HEK293 (cell line): ENCODE results near the gene PRR15L.

Experiments used
- CTCF ChIA-PET: fragments of 350-600 bp; formaldehyde crosslinking; extraction: SDS; loops from one replicate; lab custom pipeline; 2021; ENCODE audit warnings: antibody characterized with exemption; lab: Yijun Ruan, JAX
- POLR2A ChIA-PET: fragments of 300-600 bp; formaldehyde crosslinking; extraction: SDS; loops from one replicate; lab custom pipeline; 2020; ENCODE audit warnings: antibody characterized with exemption, inconsistent platforms; lab: Yijun Ruan, JAX
- H3K27ac ChIP-seq: fragments of 200-500 bp; sonication (Bioruptor generic); 2 replicates; pipeline ENCODE4 v1.5.1; 2014; ENCODE audit warnings: low read depth, low read length, control low read depth, inconsistent platforms; ENCODE audit errors: extremely low read depth
- H3K36me3 ChIP-seq, 2 experiments: fragments of 200-500 bp in 1 of 2; sonication (Bioruptor generic) in 1 of 2; 1 replicate in 1 of 2; 2 replicates in 1 of 2; pipeline ENCODE4 v1.5.1; 2014 to 2017; ENCODE audit warnings: inconsistent platforms in 2 of 2, low read length in 2 of 2; ENCODE audit not compliant: control insufficient read depth in 2 of 2, insufficient read depth in 1 of 2
- H3K4me1 ChIP-seq: fragments of 200-500 bp; sonication (Bioruptor generic); 2 replicates; pipeline ENCODE4 v1.5.1; 2014; ENCODE audit warnings: mild to moderate bottlenecking, low read length, inconsistent platforms; ENCODE audit not compliant: control insufficient read depth, insufficient read depth
- H3K4me3 ChIP-seq: 2 replicates; pipeline ENCODE4 v1.5.1; 2011; ENCODE audit warnings: low read depth, mild to moderate bottlenecking, control low read depth, low read length, moderate library complexity
- H3K9me3 ChIP-seq: fragments of 200-500 bp; sonication (Bioruptor generic); 2 replicates; pipeline ENCODE4 v1.5.1; 2014; ENCODE audit warnings: low read depth, low read length, inconsistent platforms; ENCODE audit not compliant: control insufficient read depth, insufficient read depth
- EGR2 ChIP-seq: fragments of 450-650 bp; formaldehyde crosslinking; IDR thresholded peaks from 2 replicates; pipeline ENCODE4 v1.5.1; 2016; ENCODE audit warnings: low read depth, missing biosample characterization, missing genetic modification characterization
- GFI1B ChIP-seq: fragments of 450-650 bp; formaldehyde crosslinking; IDR thresholded peaks from 2 replicates; pipeline ENCODE4 v1.5.1; 2016; ENCODE audit warnings: missing biosample characterization, missing genetic modification characterization
- GLI2 ChIP-seq: fragments of 450-650 bp; formaldehyde crosslinking; IDR thresholded peaks from 2 replicates; pipeline ENCODE4; 2017; ENCODE audit warnings: missing biosample characterization, missing genetic modification characterization, low read depth, borderline replicate concordance
- GLIS1 ChIP-seq: fragments of 450-650 bp; formaldehyde crosslinking; IDR thresholded peaks from 2 replicates; pipeline ENCODE4 v1.5.1; 2016; ENCODE audit warnings: missing biosample characterization, missing genetic modification characterization
- MYNN ChIP-seq: fragments of 450-650 bp; formaldehyde crosslinking; IDR thresholded peaks from 2 replicates; pipeline ENCODE4 v1.5.1; 2016; ENCODE audit warnings: missing biosample characterization, missing genetic modification characterization, borderline replicate concordance
- MZF1 ChIP-seq: fragments of 450-650 bp; formaldehyde crosslinking; IDR thresholded peaks from 2 replicates; pipeline ENCODE4 v1.5.1; 2017; ENCODE audit warnings: missing biosample characterization, missing genetic modification characterization, borderline replicate concordance
- SP2 ChIP-seq: fragments of 450-650 bp; formaldehyde crosslinking; IDR thresholded peaks from 2 replicates; pipeline ENCODE4 v1.5.1; 2016; ENCODE audit warnings: missing biosample characterization, missing genetic modification characterization
- ZBTB49 ChIP-seq: fragments of 450-650 bp; formaldehyde crosslinking; IDR thresholded peaks from 2 replicates; pipeline ENCODE4 v1.5.1; 2016; ENCODE audit warnings: missing biosample characterization, missing genetic modification characterization, low read depth
- ZBTB6 ChIP-seq: fragments of 450-650 bp; formaldehyde crosslinking; IDR thresholded peaks from 2 replicates; pipeline ENCODE4 v1.5.1; 2017; ENCODE audit warnings: missing biosample characterization, missing genetic modification characterization
- ZNF10 ChIP-seq: fragments of 450-650 bp; formaldehyde crosslinking; IDR thresholded peaks from 2 replicates; pipeline ENCODE4 v1.5.1; 2017; ENCODE audit warnings: missing biosample characterization, missing genetic modification characterization
- ZNF140 ChIP-seq: fragments of 450-650 bp; formaldehyde crosslinking; IDR thresholded peaks from 2 replicates; pipeline ENCODE4 v1.5.1; 2016; ENCODE audit warnings: missing biosample characterization, missing genetic modification characterization
- ZNF223 ChIP-seq: fragments of 450-650 bp; formaldehyde crosslinking; IDR thresholded peaks from 2 replicates; pipeline ENCODE4 v1.5.1; 2016; ENCODE audit warnings: missing biosample characterization, missing genetic modification characterization
- ZNF449 ChIP-seq: fragments of 450-650 bp; formaldehyde crosslinking; IDR thresholded peaks from 2 replicates; pipeline ENCODE4 v1.5.1; 2017; ENCODE audit warnings: missing biosample characterization, mild to moderate bottlenecking, missing genetic modification characterization, moderate library complexity
- ZNF510 ChIP-seq: fragments of 450-650 bp; formaldehyde crosslinking; IDR thresholded peaks from 2 replicates; pipeline ENCODE4 v1.5.1; 2018; ENCODE audit warnings: mild to moderate bottlenecking, missing genetic modification characterization, missing biosample characterization; ENCODE audit not compliant: insufficient replicate concordance
- ZNF558 ChIP-seq: fragments of 450-650 bp; formaldehyde crosslinking; IDR thresholded peaks from 2 replicates; pipeline ENCODE4 v1.5.1; 2016; ENCODE audit warnings: missing biosample characterization, missing genetic modification characterization
- ZNF624 ChIP-seq: fragments of 450-650 bp; formaldehyde crosslinking; IDR thresholded peaks from 2 replicates; pipeline ENCODE4 v1.5.1; 2017; ENCODE audit warnings: missing biosample characterization, missing genetic modification characterization
- ZNF645 ChIP-seq: fragments of 450-650 bp; formaldehyde crosslinking; IDR thresholded peaks from 2 replicates; pipeline ENCODE4; 2016; ENCODE audit warnings: missing biosample characterization, missing genetic modification characterization
- ZNF701 ChIP-seq: fragments of 450-650 bp; formaldehyde crosslinking; IDR thresholded peaks from 2 replicates; pipeline ENCODE4 v1.5.1; 2016; ENCODE audit warnings: missing biosample characterization, missing genetic modification characterization
- ZNF777 ChIP-seq: fragments of 450-650 bp; formaldehyde crosslinking; IDR thresholded peaks from 2 replicates; pipeline ENCODE4 v1.5.1; 2017; ENCODE audit warnings: missing biosample characterization, missing genetic modification characterization, borderline replicate concordance
- ZSCAN16 ChIP-seq: fragments of 450-650 bp; formaldehyde crosslinking; IDR thresholded peaks from 2 replicates; pipeline ENCODE4 v1.5.1; 2016; ENCODE audit warnings: missing biosample characterization, missing genetic modification characterization

Gene PRR15L

GRCh38 chr17:47916489-47917208, 41.0 kb downstream of the PRR15L start:
- TF ChIP-seq GLIS1 (peak; percentile 86), ZBTB49 (tag by site-specific recombination) (no peak), ZNF558 (tag by site-specific recombination) (no peak), ZNF223 (tag by site-specific recombination) (no peak), ZBTB6 (tag by site-specific recombination) (no peak), ZNF645 (tag by site-specific recombination) (no peak), EGR2 (tag by site-specific recombination) (no peak), ZNF10 (no peak), ZNF701 (tag by site-specific recombination) (no peak), SP2 (tag by site-specific recombination) (peak; percentile 55), MZF1 (tag by site-specific recombination) (no peak), ZNF140 (tag by site-specific recombination) (no peak), ZNF510 (tag by site-specific recombination) (no peak), ZSCAN16 (tag by site-specific recombination) (no peak), ZNF777 (tag by site-specific recombination) (no peak), ZNF449 (tag by site-specific recombination) (no peak)
- Histone ChIP-seq H3K27ac (no peak overlapping the region), H3K36me3 (peaks cover 11 to 24% of the 10 kb centered on the region in 2 experiments; a peak in 2 of 3 replicates), H3K4me3 (no peak overlapping the region), H3K4me1 (no peaks in the 10 kb centered on the region), H3K9me3 (no peaks in the 10 kb centered on the region)
- ChIA-PET POLR2A (interaction anchor here (0.8 kb wide), 1 partner anchor 95 kb away, joined by 3 read pairs; the partner anchor contains the start of gene OSBPL7), CTCF (no interaction called here)

- CTCF ChIA-PET = no interaction called here
Observed at GRCh38 chr17:47915776-47916398, 41.8 kb downstream of the PRR15L start.

More at GRCh38 chr17:47915776-47916398, 41.8 kb downstream of the PRR15L start:
- Histone ChIP-seq H3K27ac (no peak overlapping the region), H3K4me1 (no peaks in the 10 kb centered on the region), H3K36me3 (peaks cover 7 to 23% of the 10 kb centered on the region in 2 experiments; a peak in 2 of 3 replicates), H3K4me3 (no peak overlapping the region), H3K9me3 (no peaks in the 10 kb centered on the region)
- TF ChIP-seq GFI1B (tag by site-specific recombination) (no peak), MYNN (tag by site-specific recombination) (no peak), ZNF223 (tag by site-specific recombination) (no peak), ZNF624 (tag by site-specific recombination) (no peak), GLI2 (tag by site-specific recombination) (no peak)
- POLR2A ChIA-PET = interaction anchor here (0.8 kb wide), 1 partner anchor 94 kb away, joined by 3 read pairs; the partner anchor contains the start of gene OSBPL7
